Loucy (cell line): ENCODE data around the gene PID1.

Experiments used
- H2AFZ ChIP-seq: fragments of 200-600 bp; sonication (generic); 2 replicates; pipeline ENCODE4 v1.6.0; 2016; ENCODE audit warnings: antibody characterized with exemption, mild to moderate bottlenecking, low read length, moderate library complexity
- H3F3A ChIP-seq: fragments of 200-600 bp; 2 replicates; pipeline ENCODE4 v1.6.0; 2016; ENCODE audit warnings: antibody characterized with exemption, low read depth, mild to moderate bottlenecking
- H3K27me3 ChIP-seq: fragments of 200-600 bp; sonication (generic); 2 replicates; pipeline ENCODE4 v1.6.1; 2014; ENCODE audit warnings: low read length, mild to moderate bottlenecking; ENCODE audit not compliant: insufficient read depth, poor library complexity, severe bottlenecking
- H3K36me3 ChIP-seq: fragments of 200-600 bp; sonication (generic); 2 replicates; pipeline ENCODE4 v1.6.1; 2016; ENCODE audit warnings: low read length; ENCODE audit not compliant: insufficient read depth
- H3K4me1 ChIP-seq: fragments of 200-600 bp; sonication (generic); 2 replicates; pipeline ENCODE4 v1.5.1; 2014; ENCODE audit warnings: low read length, mild to moderate bottlenecking; ENCODE audit not compliant: insufficient read depth, poor library complexity, severe bottlenecking
- H3K4me2 ChIP-seq: fragments of 200-600 bp; sonication (generic); 2 replicates; pipeline ENCODE4 v1.6.0; 2014; ENCODE audit warnings: antibody characterized with exemption, low read length, low read depth, mild to moderate bottlenecking; ENCODE audit not compliant: poor library complexity, severe bottlenecking
- H3K4me3 ChIP-seq: fragments of 200-600 bp; sonication (generic); 2 replicates; pipeline ENCODE4 v1.5.1; 2014; ENCODE audit warnings: low read length, mild to moderate bottlenecking, mixed read lengths; ENCODE audit not compliant: poor library complexity, severe bottlenecking
- H3K79me2 ChIP-seq: fragments of 200-600 bp; sonication (generic); 2 replicates; pipeline ENCODE4 v1.6.1; 2014; ENCODE audit warnings: low read length; ENCODE audit not compliant: insufficient read depth
- H3K9ac ChIP-seq: fragments of 200-600 bp; sonication (generic); 2 replicates; pipeline ENCODE4 v1.6.0; 2014; ENCODE audit warnings: mild to moderate bottlenecking, low read depth, low read length, moderate library complexity; ENCODE audit not compliant: poor library complexity, severe bottlenecking
- H3K9me2 ChIP-seq: fragments of 200-600 bp; sonication (generic); replicated peaks from 2 replicates; pipeline ENCODE4 v1.6.1; 2016; ENCODE audit warnings: low read depth, low read length, mixed read lengths
- H3K9me3 ChIP-seq: fragments of 200-600 bp; sonication (generic); 2 replicates; pipeline ENCODE4 v1.6.1; 2014; ENCODE audit warnings: mild to moderate bottlenecking, antibody characterized with exemption, low read length, low read depth; ENCODE audit not compliant: insufficient read depth
- H4K20me1 ChIP-seq: fragments of 200-600 bp; sonication (generic); 2 replicates; pipeline ENCODE4 v1.6.0; 2014; ENCODE audit warnings: antibody characterized with exemption, low read length, mild to moderate bottlenecking; ENCODE audit not compliant: insufficient read depth, poor library complexity, severe bottlenecking
- EZH2phosphoT487 ChIP-seq: fragments of 200-600 bp; IDR thresholded peaks from 2 replicates; pipeline ENCODE4 v1.6.1; 2018; ENCODE audit warnings: antibody characterized with exemption, mild to moderate bottlenecking, moderate library complexity, borderline replicate concordance
- TF ChIP-seq, protein P1 (sequence below): fragments of 200-600 bp; sonication (generic); conservative IDR thresholded peaks from 2 replicates; pipeline ENCODE4 v1.5.1; 2014; ENCODE audit warnings: mild to moderate bottlenecking, antibody characterized with exemption, low read length

PID1 gene

DNA sequence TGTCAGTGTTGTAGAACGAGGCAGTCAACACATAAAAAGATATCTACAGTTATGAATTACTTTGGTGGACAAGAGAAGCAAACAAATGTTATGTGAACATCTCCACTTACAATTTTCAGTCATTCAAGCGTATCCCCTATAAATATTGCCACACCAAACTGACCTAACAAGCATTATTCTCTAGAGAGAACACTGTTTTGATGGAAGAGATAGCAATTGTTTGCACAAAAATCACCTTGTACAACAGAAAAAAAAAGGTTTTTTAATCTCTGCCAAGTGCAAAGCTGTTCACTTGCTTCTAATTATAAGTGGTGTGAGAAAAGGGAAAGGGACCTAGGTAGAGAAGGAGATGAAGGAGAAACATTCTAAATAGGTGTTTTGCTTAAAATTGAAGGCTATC lies 33.8 kb downstream of the PID1 start:
- Histone ChIP-seq H3K4me1 (no peaks in the 10 kb centered on the region), H3K4me2 (no peak overlapping the region), H3K9me2 (no peaks in the 10 kb centered on the region), H2AFZ (no peak overlapping the region), H4K20me1 (no peaks in the 10 kb centered on the region), H3K9me3 (peaks cover 5% of the 10 kb centered on the region; the same call in 1 of the 2 replicates), H3K79me2 (no peaks in the 10 kb centered on the region), H3K4me3 (no peak overlapping the region), H3K27me3 (no peaks in the 10 kb centered on the region), H3K9ac (no peak overlapping the region), H3F3A (no peaks in the 10 kb centered on the region), H3K36me3 (no peaks in the 10 kb centered on the region)
- no peak for TF ChIP-seq EZH2phosphoT487
- TF ChIP-seq, protein P1, sequence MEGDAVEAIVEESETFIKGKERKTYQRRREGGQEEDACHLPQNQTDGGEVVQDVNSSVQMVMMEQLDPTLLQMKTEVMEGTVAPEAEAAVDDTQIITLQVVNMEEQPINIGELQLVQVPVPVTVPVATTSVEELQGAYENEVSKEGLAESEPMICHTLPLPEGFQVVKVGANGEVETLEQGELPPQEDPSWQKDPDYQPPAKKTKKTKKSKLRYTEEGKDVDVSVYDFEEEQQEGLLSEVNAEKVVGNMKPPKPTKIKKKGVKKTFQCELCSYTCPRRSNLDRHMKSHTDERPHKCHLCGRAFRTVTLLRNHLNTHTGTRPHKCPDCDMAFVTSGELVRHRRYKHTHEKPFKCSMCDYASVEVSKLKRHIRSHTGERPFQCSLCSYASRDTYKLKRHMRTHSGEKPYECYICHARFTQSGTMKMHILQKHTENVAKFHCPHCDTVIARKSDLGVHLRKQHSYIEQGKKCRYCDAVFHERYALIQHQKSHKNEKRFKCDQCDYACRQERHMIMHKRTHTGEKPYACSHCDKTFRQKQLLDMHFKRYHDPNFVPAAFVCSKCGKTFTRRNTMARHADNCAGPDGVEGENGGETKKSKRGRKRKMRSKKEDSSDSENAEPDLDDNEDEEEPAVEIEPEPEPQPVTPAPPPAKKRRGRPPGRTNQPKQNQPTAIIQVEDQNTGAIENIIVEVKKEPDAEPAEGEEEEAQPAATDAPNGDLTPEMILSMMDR = no peak

- Histone ChIP-seq H3K4me3 (no peak overlapping the region), H3K9me2 (no peaks in the 10 kb centered on the region), H3K4me2 (no peak overlapping the region), H4K20me1 (no peaks in the 10 kb centered on the region), H3K9ac (no peak overlapping the region), H3K4me1 (no peaks in the 10 kb centered on the region), H3F3A (no peaks in the 10 kb centered on the region), H3K27me3 (no peaks in the 10 kb centered on the region), H3K9me3 (no peaks in the 10 kb centered on the region), H3K79me2 (no peaks in the 10 kb centered on the region), H2AFZ (no peak overlapping the region), H3K36me3 (no peaks in the 10 kb centered on the region)
- TF ChIP-seq EZH2phosphoT487 = no peak
- TF ChIP-seq, protein P1 = no peak
Measured at GRCh38 chr2:229235131-229235914, 35.8 kb downstream of the PID1 start.

- no peaks in the 10 kb centered on the region for H3F3A ChIP-seq
- no peaks in the 10 kb centered on the region for H4K20me1 ChIP-seq
Measured at GRCh38 chr2:229231885-229232284, 39.2 kb downstream of the PID1 start.

More at GRCh38 chr2:229231885-229232284, 39.2 kb downstream of the PID1 start:
- Histone ChIP-seq H3K4me2 (no peak overlapping the region), H3K79me2 (no peaks in the 10 kb centered on the region), H3K4me3 (no peak overlapping the region), H3K9me3 (no peaks in the 10 kb centered on the region), H3K36me3 (no peaks in the 10 kb centered on the region), H3K9ac (no peak overlapping the region), H3K9me2 (no peaks in the 10 kb centered on the region), H3K4me1 (no peaks in the 10 kb centered on the region), H2AFZ (no peak overlapping the region), H3K27me3 (no peaks in the 10 kb centered on the region)
- TF ChIP-seq, protein P1 = no peak
- TF ChIP-seq EZH2phosphoT487 = no peak
